HepG2 (cell line): ENCODE data around the gene NFE2L1. TPM values are rescaled to one million over a fixed set of nuclear protein-coding genes. Genes with fewer than 3 reads are reported as not detected.

Experiments
- ATAC-seq: fragments of 200-7000 bp; cut with Tn5 transposase; 3 replicates; pipeline ENCODE4 v1.9.1; 2020; ENCODE audit warnings: mild to moderate bottlenecking, moderate library complexity
- BruUV-seq: library from RNA; stranded (reverse); fragments of 400-500 nt; replicated peaks from 2 replicates; lab custom pipeline; 2021; lab: Mats Ljungman, UMichigan
- CTCF ChIA-PET: fragments of 300-600 bp; formaldehyde crosslinking; extraction: SDS; loops from one replicate; lab custom pipeline; 2021; ENCODE audit warnings: low total read pairs, inconsistent platforms, low intra/inter-chr PET ratio; lab: Yijun Ruan, JAX
- POLR2A ChIA-PET: fragments of 350-600 bp; sonication (Branson Sonifier 250); formaldehyde crosslinking; loops from one replicate; lab custom pipeline; 2020; ENCODE audit warnings: antibody characterized with exemption, inconsistent platforms; lab: Yijun Ruan, JAX
- DNase-seq: peaks from one replicate; pipeline ENCODE4 v3.0.0-alpha.2; 2015; ENCODE audit warnings: low spot score
- FAIRE-seq: peaks from 3 replicates; lab custom pipeline; 2011; peaks lifted over from hg19 to GRCh38; lab: Jason Lieb, UNC
- H2AFZ ChIP-seq: one replicate; pipeline ENCODE4 v1.6.1; 2011; ENCODE audit warnings: low read length, inconsistent platforms
- H3K27ac ChIP-seq: fragments of 300-600 bp; 3 replicates; pipeline ENCODE4 v1.8.0; 2011; ENCODE audit warnings: mixed run types, mild to moderate bottlenecking, mixed read lengths, low read length, inconsistent platforms; ENCODE audit not compliant: insufficient read depth; ENCODE audit errors: extremely low read length
- H3K27me3 ChIP-seq, 2 experiments: fragments of 200-600 bp in 1 of 2; 2 replicates in 1 of 2; 3 replicates in 1 of 2; pipeline versions ENCODE4 v1.6.0 to v1.8.0; 2011; ENCODE audit warnings: low read length in 2 of 2, mild to moderate bottlenecking in 2 of 2, moderate library complexity in 2 of 2, inconsistent platforms in 1 of 2; ENCODE audit not compliant: insufficient read depth in 2 of 2, control insufficient read depth in 1 of 2
- H3K36me3 ChIP-seq, 2 experiments: fragments of 200-600 bp in 1 of 2; replicated peaks in 1 of 2; 2 replicates in 1 of 2; 3 replicates in 1 of 2; pipeline versions ENCODE4 v1.5.1 to v1.8.0; 2011; ENCODE audit warnings: low read length in 2 of 2, inconsistent platforms in 1 of 2; ENCODE audit not compliant: insufficient read depth in 2 of 2, control insufficient read depth in 1 of 2
- H3K4me1 ChIP-seq: 2 replicates; pipeline ENCODE4 v1.5.1; 2012; ENCODE audit warnings: low read length, inconsistent platforms; ENCODE audit not compliant: insufficient read depth
- H3K4me2 ChIP-seq: 2 replicates; pipeline ENCODE4 v1.6.0; 2011; ENCODE audit warnings: low read depth, low read length, inconsistent platforms
- H3K4me3 ChIP-seq, 3 experiments: fragments of 200-600 bp in 1 of 3; sonication (generic), shearing (Covaris generic) in 1 of 3; replicated peaks in 1 of 3; 2 replicates each; pipeline ENCODE4 v1.5.1; 2011 to 2016; ENCODE audit warnings: low read length in 3 of 3, inconsistent platforms in 2 of 3, low read depth in 2 of 3, mild to moderate bottlenecking in 2 of 3, control low read depth in 1 of 3, mixed read lengths in 1 of 3; ENCODE audit not compliant: insufficient read depth in 1 of 3
- H3K79me2 ChIP-seq: one replicate; pipeline ENCODE4 v1.6.1; 2011; ENCODE audit warnings: low read length, inconsistent platforms; ENCODE audit not compliant: insufficient read depth
- H3K9ac ChIP-seq: 2 replicates; pipeline ENCODE4 v1.6.0; 2011; ENCODE audit warnings: mild to moderate bottlenecking, low read depth, low read length, inconsistent platforms; ENCODE audit not compliant: insufficient read depth
- H3K9me3 ChIP-seq: 2 replicates; pipeline ENCODE4 v1.5.1; 2012; ENCODE audit warnings: mild to moderate bottlenecking, low read length
- H4K20me1 ChIP-seq: 2 replicates; pipeline ENCODE4 v1.6.0; 2011; ENCODE audit warnings: inconsistent platforms, mild to moderate bottlenecking, low read length, moderate library complexity; ENCODE audit not compliant: insufficient read depth
- ARNTL ChIP-seq: sonication (generic); formaldehyde crosslinking; IDR thresholded peaks from 2 replicates; pipeline ENCODE4 v1.4.0; 2020; ENCODE audit warnings: mild to moderate bottlenecking, missing genetic modification reagents
- HOXA9 ChIP-seq: sonication (generic); formaldehyde crosslinking; IDR thresholded peaks from 2 replicates; pipeline ENCODE4 v1.8.1; 2022; ENCODE audit warnings: missing genetic modification reagents, mild to moderate bottlenecking, moderate library complexity, borderline replicate concordance
- POGZ ChIP-seq: sonication (generic); formaldehyde crosslinking; IDR thresholded peaks from 2 replicates; pipeline ENCODE4 v1.4.0; 2020; ENCODE audit warnings: mild to moderate bottlenecking, missing genetic modification reagents
- SMYD3 ChIP-seq: sonication (generic); formaldehyde crosslinking; IDR thresholded peaks from 2 replicates; pipeline ENCODE4 v1.8.1; 2023; ENCODE audit warnings: mild to moderate bottlenecking, missing genetic modification reagents
- ZC3H13 ChIP-seq: sonication (generic); formaldehyde crosslinking; IDR thresholded peaks from 2 replicates; pipeline ENCODE4 v1.8.1; 2023; ENCODE audit warnings: mild to moderate bottlenecking, missing genetic modification reagents, moderate library complexity
- ZNF282 ChIP-seq: fragments of 450-650 bp; IDR thresholded peaks from 2 replicates; pipeline ENCODE4 v1.6.1; 2018; ENCODE audit not compliant: partially characterized antibody
- ZNF749 ChIP-seq: sonication (generic); formaldehyde crosslinking; IDR thresholded peaks from 2 replicates; pipeline ENCODE4 v1.8.0; 2022; ENCODE audit warnings: mild to moderate bottlenecking, missing genetic modification reagents, moderate library complexity, borderline replicate concordance
- WGBS: methylation state at CpG from one replicate; pipeline ENCODE4 v1.1.6; 2017; ENCODE audit warnings: low lambda C conversion rate; 5-methylcytosine and 5-hydroxymethylcytosine counted together
- in situ Hi-C: cut with HindIII; loops from 2 replicates; pipeline ENCODE4 v1.10.0; 2017; ENCODE audit warnings: low pct_unique_long_range_greater_than_20kb; ENCODE audit not compliant: extremely low pct_ligation_motif_present
- intact Hi-C: fragments of 100-400 bp; cut with micrococcal nuclease; formaldehyde crosslinking; loops from one replicate; pipeline ENCODE4 v1.10.0; 2022; ENCODE audit not compliant: unreplicated experiment
- polyA plus RNA-seq, 8 experiments: library from polyadenylated mRNA; depleted of rRNA in 3 of 8; stranded (reverse) in 7 of 8; unstranded in 1 of 8; fragments of >200 nt; fragmentation: Illumina TruSeq in 4 of 8; extraction: Trizol in 4 of 8; gene quantifications; 2 replicates each; pipeline versions ENCODE4 v1.2.1 to v1.2.3, GENCODE V29; 2011 to 2016; ENCODE audit warnings: low read depth in 4 of 8, missing spikeins in 1 of 8, mixed read lengths in 1 of 8; ENCODE audit not compliant: insufficient read depth in 1 of 8
- total RNA-seq, 5 experiments: library from RNA; depleted of rRNA; stranded (reverse); fragments of >200 nt; fragmentation: Illumina TruSeq; extraction: Trizol; gene quantifications; 2 replicates each; pipeline ENCODE4 v1.2.3, GENCODE V29; 2016; ENCODE audit warnings: low read depth in 1 of 5
- TF ChIP-seq, protein P1 (sequence below): sonication (generic); formaldehyde crosslinking; IDR thresholded peaks from 2 replicates; pipeline ENCODE4 v1.9.0; 2021; ENCODE audit warnings: missing genetic modification reagents, borderline replicate concordance
- TF ChIP-seq, protein P2 (sequence below): sonication (generic); formaldehyde crosslinking; IDR thresholded peaks from 2 replicates; pipeline ENCODE4 v1.5.0; 2020; ENCODE audit warnings: mild to moderate bottlenecking, missing genetic modification reagents
- TF ChIP-seq, protein P3 (sequence below): sonication (generic); formaldehyde crosslinking; IDR thresholded peaks from 2 replicates; pipeline ENCODE4 v1.5.0; 2020; ENCODE audit warnings: mild to moderate bottlenecking, missing genetic modification reagents
- TF ChIP-seq, protein P4 (sequence below): sonication (generic); formaldehyde crosslinking; conservative IDR thresholded peaks from 2 replicates; pipeline ENCODE4 v1.4.0; 2020; ENCODE audit warnings: missing genetic modification reagents

The NFE2L1 gene
- total and polyA plus RNA-seq, 2 of the 13 experiments (the other 11 are each of a cell fraction or from before 2014, with no cell fraction given), result 67.0 to 234 TPM

DNA sequence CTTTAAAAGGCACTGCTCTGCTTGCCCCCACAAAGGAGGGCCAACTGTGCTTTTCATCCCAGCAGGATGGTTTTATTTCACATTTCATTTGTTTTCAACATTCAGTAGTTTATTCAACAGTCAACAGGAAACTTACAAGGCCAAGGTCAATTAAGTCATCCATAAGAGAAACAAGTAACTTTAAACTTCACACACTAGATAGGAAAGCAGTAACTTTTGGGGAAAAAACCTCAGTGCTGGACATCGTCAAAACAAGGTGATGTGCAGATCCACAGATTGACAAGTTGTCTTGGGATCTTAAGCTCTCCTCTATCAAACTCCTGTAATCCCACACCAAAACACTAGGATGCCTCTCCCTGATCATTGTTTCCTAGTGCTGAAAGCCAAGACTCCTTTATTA lies 18.5 kb downstream of the NFE2L1 start:
- no peak overlapping the region for H2AFZ ChIP-seq
- in situ Hi-C loops, result no loop called here
- no peak overlapping the region for H3K4me2 ChIP-seq
- no peaks in the 10 kb centered on the region for H4K20me1 ChIP-seq
- BruUV-seq, result no TSS peak
- POLR2A ChIA-PET, result interaction anchor here (4.1 kb wide), 1 partner anchor 18 kb away, joined by 56 read pairs; the partner anchor contains the start of gene NFE2L1
- intact Hi-C loops, result no loop called here
- no peaks in the 10 kb centered on the region for H3K79me2 ChIP-seq
- ATAC-seq (no peak), FAIRE-seq (no peak), DNase-seq (no peak)
- H3K4me1 ChIP-seq, result peaks cover 48% of the 10 kb centered on the region
- no peak overlapping the region for H3K4me3 ChIP-seq
- no peak overlapping the region for H3K27ac ChIP-seq
- WGBS, result 96% methylated on average over 1 of the region's 1 CpG
- H3K9me3 ChIP-seq, result no peaks in the 10 kb centered on the region
- CTCF ChIA-PET, result interaction anchor here (1.9 kb wide), 1 partner anchor 40 kb away, joined by 4 read pairs; no protein-coding TSS in a partner anchor
- peaks cover 8 to 47% of the 10 kb centered on the region in 2 experiments for H3K36me3 ChIP-seq
- no peaks in the 10 kb centered on the region for H3K27me3 ChIP-seq
- no peak overlapping the region for H3K9ac ChIP-seq
- TF ChIP-seq, protein P1, sequence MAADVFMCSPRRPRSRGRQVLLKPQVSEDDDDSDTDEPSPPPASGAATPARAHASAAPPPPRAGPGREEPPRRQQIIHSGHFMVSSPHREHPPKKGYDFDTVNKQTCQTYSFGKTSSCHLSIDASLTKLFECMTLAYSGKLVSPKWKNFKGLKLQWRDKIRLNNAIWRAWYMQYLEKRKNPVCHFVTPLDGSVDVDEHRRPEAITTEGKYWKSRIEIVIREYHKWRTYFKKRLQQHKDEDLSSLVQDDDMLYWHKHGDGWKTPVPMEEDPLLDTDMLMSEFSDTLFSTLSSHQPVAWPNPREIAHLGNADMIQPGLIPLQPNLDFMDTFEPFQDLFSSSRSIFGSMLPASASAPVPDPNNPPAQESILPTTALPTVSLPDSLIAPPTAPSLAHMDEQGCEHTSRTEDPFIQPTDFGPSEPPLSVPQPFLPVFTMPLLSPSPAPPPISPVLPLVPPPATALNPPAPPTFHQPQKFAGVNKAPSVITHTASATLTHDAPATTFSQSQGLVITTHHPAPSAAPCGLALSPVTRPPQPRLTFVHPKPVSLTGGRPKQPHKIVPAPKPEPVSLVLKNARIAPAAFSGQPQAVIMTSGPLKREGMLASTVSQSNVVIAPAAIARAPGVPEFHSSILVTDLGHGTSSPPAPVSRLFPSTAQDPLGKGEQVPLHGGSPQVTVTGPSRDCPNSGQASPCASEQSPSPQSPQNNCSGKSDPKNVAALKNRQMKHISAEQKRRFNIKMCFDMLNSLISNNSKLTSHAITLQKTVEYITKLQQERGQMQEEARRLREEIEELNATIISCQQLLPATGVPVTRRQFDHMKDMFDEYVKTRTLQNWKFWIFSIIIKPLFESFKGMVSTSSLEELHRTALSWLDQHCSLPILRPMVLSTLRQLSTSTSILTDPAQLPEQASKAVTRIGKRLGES (CRISPR knock-in tag), result no peak
- no peak for TF ChIP-seq ZNF749 (CRISPR knock-in tag)
- TF ChIP-seq SMYD3, result no peak
- TF ChIP-seq, protein P2, sequence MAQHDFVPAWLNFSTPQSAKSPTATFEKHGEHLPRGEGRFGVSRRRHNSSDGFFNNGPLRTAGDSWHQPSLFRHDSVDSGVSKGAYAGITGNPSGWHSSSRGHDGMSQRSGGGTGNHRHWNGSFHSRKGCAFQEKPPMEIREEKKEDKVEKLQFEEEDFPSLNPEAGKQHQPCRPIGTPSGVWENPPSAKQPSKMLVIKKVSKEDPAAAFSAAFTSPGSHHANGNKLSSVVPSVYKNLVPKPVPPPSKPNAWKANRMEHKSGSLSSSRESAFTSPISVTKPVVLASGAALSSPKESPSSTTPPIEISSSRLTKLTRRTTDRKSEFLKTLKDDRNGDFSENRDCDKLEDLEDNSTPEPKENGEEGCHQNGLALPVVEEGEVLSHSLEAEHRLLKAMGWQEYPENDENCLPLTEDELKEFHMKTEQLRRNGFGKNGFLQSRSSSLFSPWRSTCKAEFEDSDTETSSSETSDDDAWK (CRISPR knock-in tag), result no peak
- no peak for TF ChIP-seq ARNTL (CRISPR knock-in tag)
- TF ChIP-seq HOXA9 (CRISPR knock-in tag), result no peak
- TF ChIP-seq, protein P3, sequence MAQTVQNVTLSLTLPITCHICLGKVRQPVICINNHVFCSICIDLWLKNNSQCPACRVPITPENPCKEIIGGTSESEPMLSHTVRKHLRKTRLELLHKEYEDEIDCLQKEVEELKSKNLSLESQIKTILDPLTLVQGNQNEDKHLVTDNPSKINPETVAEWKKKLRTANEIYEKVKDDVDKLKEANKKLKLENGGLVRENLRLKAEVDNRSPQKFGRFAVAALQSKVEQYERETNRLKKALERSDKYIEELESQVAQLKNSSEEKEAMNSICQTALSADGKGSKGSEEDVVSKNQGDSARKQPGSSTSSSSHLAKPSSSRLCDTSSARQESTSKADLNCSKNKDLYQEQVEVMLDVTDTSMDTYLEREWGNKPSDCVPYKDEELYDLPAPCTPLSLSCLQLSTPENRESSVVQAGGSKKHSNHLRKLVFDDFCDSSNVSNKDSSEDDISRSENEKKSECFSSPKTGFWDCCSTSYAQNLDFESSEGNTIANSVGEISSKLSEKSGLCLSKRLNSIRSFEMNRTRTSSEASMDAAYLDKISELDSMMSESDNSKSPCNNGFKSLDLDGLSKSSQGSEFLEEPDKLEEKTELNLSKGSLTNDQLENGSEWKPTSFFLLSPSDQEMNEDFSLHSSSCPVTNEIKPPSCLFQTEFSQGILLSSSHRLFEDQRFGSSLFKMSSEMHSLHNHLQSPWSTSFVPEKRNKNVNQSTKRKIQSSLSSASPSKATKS (CRISPR knock-in tag), result no peak
- TF ChIP-seq, protein P4, sequence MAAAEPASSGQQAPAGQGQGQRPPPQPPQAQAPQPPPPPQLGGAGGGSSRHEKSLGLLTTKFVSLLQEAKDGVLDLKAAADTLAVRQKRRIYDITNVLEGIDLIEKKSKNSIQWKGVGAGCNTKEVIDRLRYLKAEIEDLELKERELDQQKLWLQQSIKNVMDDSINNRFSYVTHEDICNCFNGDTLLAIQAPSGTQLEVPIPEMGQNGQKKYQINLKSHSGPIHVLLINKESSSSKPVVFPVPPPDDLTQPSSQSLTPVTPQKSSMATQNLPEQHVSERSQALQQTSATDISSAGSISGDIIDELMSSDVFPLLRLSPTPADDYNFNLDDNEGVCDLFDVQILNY (CRISPR knock-in tag), result no peak
- 0 out of 2 replicates have a peak, but pooled peaks have one; percentile 20 for TF ChIP-seq ZC3H13 (CRISPR knock-in tag)
- no peak for TF ChIP-seq POGZ (CRISPR knock-in tag)
- no peak for TF ChIP-seq ZNF282
